GM19238 (cell line): ENCODE results near the gene USP28.
"Not testable (repeated sequence)": the region's sequence is repeated elsewhere in the genome, so short reads cannot be mapped to it uniquely, and the experiment has no call there.

Experiments
- DNase-seq: peaks from one replicate; pipeline ENCODE4 v3.0.0; 2011; ENCODE audit warnings: low spot score; ENCODE audit not compliant: insufficient read length

Gene USP28

DNA sequence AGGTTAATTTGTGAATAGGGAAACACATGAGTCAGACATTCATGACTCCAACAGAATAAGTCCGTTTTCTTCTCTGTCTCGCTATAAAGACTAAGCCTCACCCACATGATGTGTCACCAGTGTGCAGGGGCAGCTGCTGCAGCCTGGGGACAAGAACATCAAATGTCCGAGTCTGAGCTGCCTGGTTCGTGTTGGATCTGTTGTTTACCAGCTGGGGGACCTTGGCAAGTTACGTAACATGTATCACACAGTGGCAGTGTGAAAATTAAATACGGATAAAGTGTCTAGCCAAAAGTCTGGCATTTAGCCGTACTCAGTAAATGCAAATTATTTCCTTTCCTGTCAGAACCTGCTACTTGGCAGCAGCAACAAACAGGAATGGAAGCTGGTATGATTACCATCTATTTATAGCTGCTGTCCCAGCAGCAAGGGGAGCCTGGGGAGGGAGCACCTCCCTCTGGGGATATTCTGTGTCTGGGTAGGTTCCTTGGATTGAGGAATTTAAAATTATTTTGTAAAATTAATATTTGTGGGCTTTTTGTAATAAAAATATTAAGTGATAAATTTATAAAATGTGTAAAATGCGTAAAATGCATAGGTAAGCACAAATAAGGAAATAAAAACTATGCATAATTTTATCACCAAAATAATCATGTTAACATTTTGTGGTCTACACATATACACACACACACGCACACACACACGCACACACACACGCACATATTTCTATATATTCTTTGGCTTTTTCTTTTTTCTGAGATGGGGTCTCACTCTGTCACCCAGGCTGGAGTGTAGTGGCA lies 97.1 kb downstream of the USP28 start:
- no peak for DNase-seq

DNA sequence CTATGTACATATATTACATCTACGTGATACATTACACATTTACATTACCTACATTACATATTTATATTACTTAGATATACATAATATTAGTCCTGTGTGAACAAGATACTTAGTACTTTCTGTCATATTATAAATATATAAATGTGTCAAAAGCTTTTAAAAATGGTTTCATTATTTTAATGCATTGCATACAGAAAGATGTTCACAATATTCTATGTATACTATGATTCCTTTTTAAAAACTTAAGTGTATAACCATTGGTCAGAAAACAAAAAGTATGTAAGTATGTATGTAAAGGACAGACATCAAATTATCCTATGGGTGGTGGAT lies 101.2 kb downstream of the USP28 start:
- DNase-seq = no peak

DNA sequence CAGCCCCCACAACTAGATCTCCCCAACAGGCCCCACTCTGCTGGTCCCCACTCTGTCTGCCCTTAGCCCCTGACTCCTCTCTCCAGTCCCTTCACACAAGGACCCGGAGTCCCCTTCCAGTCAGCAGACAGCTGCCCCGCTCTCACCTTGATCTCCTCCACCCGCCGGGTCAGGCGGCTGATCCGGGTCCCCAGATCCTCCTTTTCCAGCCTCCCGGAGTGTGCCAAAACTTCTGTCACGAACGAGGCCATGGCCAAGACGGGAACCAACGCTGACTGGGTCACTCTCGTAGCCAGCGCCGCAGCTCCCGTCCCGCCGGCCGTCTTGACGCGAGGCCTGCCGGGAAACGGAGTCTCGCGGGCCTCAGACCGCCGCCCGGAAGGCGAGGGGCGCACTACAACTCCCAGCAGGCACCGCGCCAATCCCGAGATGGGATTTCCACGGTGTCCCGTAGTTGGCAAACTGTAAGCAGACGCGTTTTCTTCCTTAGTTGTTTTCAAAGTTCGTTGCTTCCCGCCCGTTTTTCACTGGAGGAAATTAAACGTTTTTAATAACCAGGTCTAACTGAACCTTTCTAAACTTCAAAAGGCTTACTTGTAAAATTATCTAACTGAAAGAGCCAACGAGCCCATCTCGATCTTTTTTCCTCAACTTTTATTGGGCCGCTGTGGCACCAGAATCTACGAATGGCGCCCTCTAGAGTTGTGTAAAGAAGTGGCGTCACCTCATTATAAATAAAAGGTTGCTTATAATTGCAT lies 101.8 kb downstream of the USP28 start, which contains the start of gene ZW10:
Gene ZW10 (minus strand): TSS at position 277 of the 758 bp plus-strand sequence. CDS start 26 bp downstream, at position 251.
- DNase-seq = peak; percentile 75

DNA sequence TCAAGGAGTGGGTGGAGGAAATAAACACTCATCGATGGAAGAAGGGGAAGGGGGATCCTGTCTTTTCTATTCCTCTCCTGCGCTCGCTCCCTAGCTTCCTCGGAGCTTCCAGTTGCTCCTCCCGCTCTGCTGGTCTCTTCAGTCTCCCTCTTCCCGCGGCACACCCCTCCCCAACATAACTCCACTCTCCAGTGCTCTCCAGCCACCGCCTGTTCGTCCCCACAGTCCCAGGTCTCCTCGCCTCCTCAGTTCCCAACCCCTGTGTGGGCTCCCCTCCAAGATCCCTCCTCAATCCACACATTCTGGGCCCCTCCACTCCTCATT lies 102.3 kb downstream of the USP28 start:
- DNase-seq = no peak

DNA sequence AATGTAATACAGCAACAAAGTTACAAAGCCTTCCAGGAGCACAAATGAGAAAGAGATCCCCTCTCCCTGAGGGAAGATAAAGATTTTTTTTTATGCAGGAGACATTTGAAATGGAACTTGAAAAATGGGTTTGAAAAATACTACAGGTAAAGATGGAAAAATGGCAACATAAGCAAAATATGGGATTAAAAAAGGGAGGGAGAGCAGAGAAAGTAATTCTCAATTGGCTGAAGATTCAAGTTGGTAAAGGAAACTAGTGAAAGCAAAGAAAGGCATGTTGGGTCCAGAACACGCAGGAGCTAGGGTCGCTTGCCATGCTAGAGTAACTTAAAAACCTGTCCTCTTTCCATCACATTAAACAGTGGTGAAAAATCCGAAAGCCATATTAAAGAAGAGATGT lies 103.4 kb downstream of the USP28 start:
- DNase-seq = no peak

DNA sequence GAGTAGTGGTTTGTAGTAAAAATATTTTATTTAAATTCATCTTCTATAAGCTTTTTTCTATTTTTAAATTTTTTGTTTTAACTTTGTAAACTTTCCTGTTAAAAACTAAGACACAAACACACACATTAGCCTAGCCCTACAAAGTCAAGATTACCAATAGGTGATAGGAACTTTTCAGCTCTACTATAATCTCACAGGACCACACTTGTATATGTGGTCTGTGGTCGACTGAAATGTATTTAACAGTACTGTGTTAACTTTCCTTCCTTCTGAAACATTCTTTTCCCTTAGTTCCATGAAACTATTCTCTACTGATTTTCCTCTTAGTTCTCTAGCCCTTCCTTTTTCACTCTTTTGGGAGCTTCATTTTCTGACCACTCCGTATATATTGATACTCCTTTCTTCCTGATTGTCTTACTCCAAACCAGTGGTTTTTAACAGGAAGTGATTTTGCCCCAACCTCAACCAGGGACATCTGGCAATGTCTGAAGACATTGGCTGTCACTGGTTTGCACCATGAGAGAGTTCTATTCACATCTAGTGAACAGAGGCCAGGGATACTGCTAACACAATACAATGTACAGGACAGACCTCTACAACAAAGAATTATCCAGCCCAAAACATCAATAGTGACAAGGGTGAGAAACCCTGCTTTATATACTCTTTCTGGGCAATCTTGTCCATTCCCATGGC lies 110.7 kb downstream of the USP28 start:
- DNase-seq = no peak

DNA sequence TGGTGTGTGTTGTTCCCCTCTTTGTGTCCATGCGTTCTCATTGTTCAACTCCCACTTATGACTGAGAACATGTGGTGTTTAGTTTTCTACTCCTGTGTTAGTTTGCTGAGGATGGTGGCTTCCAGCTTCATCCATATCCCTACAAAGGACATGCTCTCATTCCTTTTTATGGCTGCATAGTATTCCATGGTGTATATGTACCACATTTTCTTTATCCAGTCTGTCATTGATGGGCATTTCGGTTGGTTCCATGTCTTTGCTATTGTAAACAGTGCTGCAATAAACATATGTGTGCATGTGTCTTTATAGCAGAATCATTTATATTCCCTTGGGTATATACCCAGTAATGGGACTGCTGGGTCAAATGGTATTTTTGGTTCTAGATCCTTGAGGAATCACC lies 112.3 kb downstream of the USP28 start:
- not testable (repeated sequence) for DNase-seq

DNA sequence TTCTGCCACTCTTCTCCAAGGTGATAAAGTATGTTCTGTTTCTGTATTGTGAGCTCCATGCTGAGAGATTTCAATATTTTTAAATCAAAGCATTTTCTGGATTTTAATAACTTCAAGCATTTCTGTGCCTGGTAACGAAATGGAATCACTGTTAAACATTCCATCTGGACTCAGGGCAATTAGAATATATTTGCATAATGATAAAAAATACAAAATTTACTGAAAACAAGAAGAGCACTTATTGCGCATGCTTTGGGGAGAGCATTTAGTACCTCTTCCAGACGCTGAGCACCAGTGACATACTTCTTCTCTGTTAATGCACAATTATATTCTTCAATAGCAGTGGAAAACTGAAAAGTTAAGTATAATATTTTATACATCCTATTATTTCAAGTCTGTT lies 115.1 kb downstream of the USP28 start:
- no peak for DNase-seq

DNA sequence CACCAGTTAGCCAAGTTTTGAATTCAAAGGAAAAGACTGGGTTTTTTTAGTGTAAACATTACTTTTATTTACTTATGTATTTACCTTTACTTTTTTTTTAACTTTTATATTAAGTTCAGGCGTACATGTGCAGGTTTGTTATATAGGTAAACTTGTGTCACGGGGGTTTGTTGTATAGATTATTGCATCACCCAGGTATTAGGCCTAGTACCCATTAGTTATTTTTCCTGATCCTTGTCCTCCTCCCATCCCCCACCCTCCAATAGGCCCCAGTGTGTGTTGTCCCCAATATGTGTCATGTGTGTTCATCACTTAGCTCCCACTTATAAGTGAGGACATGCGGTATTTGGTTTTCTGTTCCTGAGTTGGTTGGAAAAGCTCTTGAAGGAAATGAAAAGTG lies 122.4 kb downstream of the USP28 start:
- DNase-seq = no peak
